ENCODE results near the gene SH3YL1.

DNA sequence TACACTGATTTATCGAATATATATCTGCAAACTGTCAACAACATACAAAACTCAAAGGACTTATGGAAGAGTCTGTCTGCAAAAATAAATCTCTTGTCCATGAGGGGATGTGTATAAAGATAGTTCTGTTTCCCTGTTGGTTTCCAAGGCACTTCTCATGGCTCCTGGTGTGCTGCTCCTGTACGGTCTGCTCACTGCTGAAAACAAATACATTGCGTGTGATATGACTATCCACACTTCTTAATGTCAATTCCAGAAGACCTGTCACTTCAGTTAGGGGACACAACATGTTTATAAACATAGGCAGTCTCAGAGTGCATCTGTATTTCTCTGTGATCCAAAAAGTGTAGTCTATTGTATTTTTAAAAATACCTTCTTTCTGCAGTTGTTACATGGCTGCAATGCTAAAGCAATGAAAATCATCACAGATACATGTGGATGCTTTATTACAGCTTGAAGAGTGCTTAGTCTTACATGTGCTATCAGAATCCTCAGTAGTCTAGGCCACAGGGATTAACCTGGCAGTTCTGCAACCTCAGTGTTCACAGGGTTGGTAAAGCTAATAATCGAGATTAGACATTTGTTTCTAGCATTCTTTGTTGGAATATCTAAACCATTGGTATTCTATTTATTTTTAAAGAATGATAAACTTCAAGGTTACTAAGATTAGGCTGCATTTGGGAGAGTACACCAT, 16.3 kb upstream of the SH3YL1 start:
- TF ChIP-seq, protein P1, sequence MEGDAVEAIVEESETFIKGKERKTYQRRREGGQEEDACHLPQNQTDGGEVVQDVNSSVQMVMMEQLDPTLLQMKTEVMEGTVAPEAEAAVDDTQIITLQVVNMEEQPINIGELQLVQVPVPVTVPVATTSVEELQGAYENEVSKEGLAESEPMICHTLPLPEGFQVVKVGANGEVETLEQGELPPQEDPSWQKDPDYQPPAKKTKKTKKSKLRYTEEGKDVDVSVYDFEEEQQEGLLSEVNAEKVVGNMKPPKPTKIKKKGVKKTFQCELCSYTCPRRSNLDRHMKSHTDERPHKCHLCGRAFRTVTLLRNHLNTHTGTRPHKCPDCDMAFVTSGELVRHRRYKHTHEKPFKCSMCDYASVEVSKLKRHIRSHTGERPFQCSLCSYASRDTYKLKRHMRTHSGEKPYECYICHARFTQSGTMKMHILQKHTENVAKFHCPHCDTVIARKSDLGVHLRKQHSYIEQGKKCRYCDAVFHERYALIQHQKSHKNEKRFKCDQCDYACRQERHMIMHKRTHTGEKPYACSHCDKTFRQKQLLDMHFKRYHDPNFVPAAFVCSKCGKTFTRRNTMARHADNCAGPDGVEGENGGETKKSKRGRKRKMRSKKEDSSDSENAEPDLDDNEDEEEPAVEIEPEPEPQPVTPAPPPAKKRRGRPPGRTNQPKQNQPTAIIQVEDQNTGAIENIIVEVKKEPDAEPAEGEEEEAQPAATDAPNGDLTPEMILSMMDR (IDR thresholded peaks at IDR 0.05): no peak
- TF ChIP-seq POLR2AphosphoS5 (IDR thresholded peaks at IDR 0.05) (no peak), EP300 (IDR thresholded peaks at IDR 0.05; ENCODE audit: low read depth) (no peak), POLR2A (IDR thresholded peaks at IDR 0.05) (no peak)
